Mesenchymal stem cell (in vitro differentiated cells and primary cell): ENCODE data around the gene NPHP4.

ENCODE experiments used
- DNase-seq: peaks from one replicate; pipeline ENCODE4 v3.0.0-alpha.2; 2013
- H2AFZ ChIP-seq: one replicate; pipeline ENCODE4 v1.6.1; 2013; ENCODE audit warnings: low read depth, mild to moderate bottlenecking, control low read depth, inconsistent platforms, low read length, moderate library complexity
- H2AK5ac ChIP-seq: 2 replicates; pipeline ENCODE4 v1.6.1; 2013; ENCODE audit warnings: low read length, moderate library complexity, mild to moderate bottlenecking, inconsistent platforms; ENCODE audit not compliant: severe bottlenecking
- H2BK120ac ChIP-seq: one replicate; pipeline ENCODE4 v1.6.1; 2013; ENCODE audit warnings: low read depth, mild to moderate bottlenecking, inconsistent platforms, low read length, moderate library complexity
- H2BK12ac ChIP-seq, 2 experiments: one replicate each; pipeline ENCODE4 v1.6.1; 2013; ENCODE audit warnings: inconsistent platforms in 2 of 2, low read length in 2 of 2, mild to moderate bottlenecking in 2 of 2, moderate library complexity in 2 of 2, control low read depth in 1 of 2
- H2BK15ac ChIP-seq: one replicate; pipeline ENCODE4 v1.6.1; 2013; ENCODE audit warnings: mild to moderate bottlenecking, low read depth, inconsistent platforms; ENCODE audit not compliant: poor library complexity, severe bottlenecking
- H2BK5ac ChIP-seq: 2 replicates; pipeline ENCODE4 v1.6.1; 2013; ENCODE audit warnings: low read depth, mild to moderate bottlenecking, low read length, control low read depth, inconsistent platforms; ENCODE audit not compliant: poor library complexity, severe bottlenecking
- H3K14ac ChIP-seq, 2 experiments: one replicate each; pipeline ENCODE4 v1.6.1; 2013; ENCODE audit warnings: inconsistent platforms in 2 of 2, low read length in 2 of 2, control low read depth in 1 of 2, mild to moderate bottlenecking in 1 of 2, moderate library complexity in 1 of 2
- H3K18ac ChIP-seq, 2 experiments: one replicate each; pipeline ENCODE4 v1.6.1; 2013; ENCODE audit warnings: inconsistent platforms in 2 of 2, low read length in 2 of 2, control low read depth in 1 of 2, low read depth in 1 of 2, mild to moderate bottlenecking in 1 of 2
- H3K23ac ChIP-seq, 2 experiments: one replicate each; pipeline ENCODE4 v1.6.1; 2013; ENCODE audit warnings: inconsistent platforms in 2 of 2, low read length in 2 of 2, mild to moderate bottlenecking in 2 of 2, moderate library complexity in 2 of 2, control low read depth in 1 of 2
- H3K27ac ChIP-seq: 2 replicates; pipeline ENCODE4 v1.5.1; 2013; ENCODE audit warnings: mild to moderate bottlenecking, moderate library complexity, low read length, control low read depth, inconsistent platforms; ENCODE audit not compliant: poor library complexity, severe bottlenecking
- H3K27me3 ChIP-seq, 2 experiments: 2 replicates each; pipeline versions ENCODE4 v1.6.1 to v1.7.0; 2013; ENCODE audit warnings: low read length in 2 of 2, mild to moderate bottlenecking in 2 of 2, moderate library complexity in 2 of 2, control low read depth in 1 of 2, inconsistent platforms in 1 of 2; ENCODE audit not compliant: control insufficient read depth in 1 of 2, insufficient read depth in 1 of 2
- H3K36me3 ChIP-seq, 2 experiments: 2 replicates each; pipeline versions ENCODE4 v1.6.1 to v1.7.0; 2013; ENCODE audit warnings: low read length in 2 of 2, control low read depth in 1 of 2, inconsistent platforms in 1 of 2, low read depth in 1 of 2, mild to moderate bottlenecking in 1 of 2; ENCODE audit not compliant: insufficient read depth in 2 of 2, control insufficient read depth in 1 of 2
- H3K4ac ChIP-seq, 2 experiments: one replicate each; pipeline ENCODE4 v1.6.1; 2013; ENCODE audit warnings: inconsistent platforms in 2 of 2, low read length in 2 of 2, mild to moderate bottlenecking in 2 of 2, moderate library complexity in 2 of 2, control low read depth in 1 of 2, low read depth in 1 of 2
- H3K4me1 ChIP-seq: 2 replicates; pipeline ENCODE4 v1.6.1; 2013; ENCODE audit warnings: low read depth, low read length, control low read depth; ENCODE audit not compliant: control insufficient read depth, insufficient read depth
- H3K4me2 ChIP-seq: 2 replicates; pipeline ENCODE4 v1.6.1; 2013; ENCODE audit warnings: low read length, mild to moderate bottlenecking, inconsistent platforms; ENCODE audit not compliant: poor library complexity, severe bottlenecking
- H3K4me3 ChIP-seq, 2 experiments: 2 replicates each; pipeline versions ENCODE4 v1.5.1 to v1.7.0; 2013; ENCODE audit warnings: low read length in 2 of 2, mild to moderate bottlenecking in 2 of 2, control low read depth in 1 of 2, low read depth in 1 of 2; ENCODE audit not compliant: insufficient read depth in 1 of 2
- H3K79me1 ChIP-seq: replicated peaks from 2 replicates; pipeline ENCODE4 v1.6.1; 2013; ENCODE audit warnings: mild to moderate bottlenecking, control low read depth, low read length, inconsistent platforms; ENCODE audit not compliant: poor library complexity, severe bottlenecking
- H3K9ac ChIP-seq: 2 replicates; pipeline ENCODE4 v1.7.0; 2013; ENCODE audit warnings: mild to moderate bottlenecking, low read length, moderate library complexity
- H3K9me3 ChIP-seq: 2 replicates; pipeline ENCODE4 v1.7.0; 2013; ENCODE audit warnings: mild to moderate bottlenecking, low read length; ENCODE audit not compliant: control insufficient read depth
- H4K8ac ChIP-seq: one replicate; pipeline ENCODE4 v1.6.1; 2013; ENCODE audit warnings: inconsistent platforms, mild to moderate bottlenecking, low read length, moderate library complexity
- H4K91ac ChIP-seq: one replicate; pipeline ENCODE4 v1.6.1; 2013; ENCODE audit warnings: mild to moderate bottlenecking, low read length, inconsistent platforms
- WGBS: methylation state at CpG from one replicate; pipeline ENCODE4 v1.1.7; 2013; ENCODE audit warnings: mixed read lengths; 5-methylcytosine and 5-hydroxymethylcytosine counted together

Gene NPHP4

GRCh38 chr1:5990913-5991312 is 1.3 kb downstream of the NPHP4 start:
- Histone ChIP-seq H3K4me1 (peaks cover 15% of the 10 kb centered on the region), H3K27ac (no peak overlapping the region), H4K8ac (no peak overlapping the region), H2AFZ (peak overlapping the region; percentile 58), H3K14ac (no peak overlapping the region), H3K4me2 (peak overlapping the region; percentile 86), H2AK5ac (no peak overlapping the region), H3K9me3 (no peaks in the 10 kb centered on the region), H3K9ac (peak overlapping the region; percentile 81), H2BK5ac (no peak overlapping the region), H3K4me3 (peak overlapping the region in 1 of 2 experiments; percentile 89), H3K27me3 (peaks cover 0 to 6% of the 10 kb centered on the region in 2 experiments), H3K4ac (no peak overlapping the region), H3K23ac (no peak overlapping the region), H3K79me1 (peaks cover 47% of the 10 kb centered on the region), H2BK15ac (no peak overlapping the region), H2BK12ac (no peak overlapping the region), H3K36me3 (peaks cover 0 to 9% of the 10 kb centered on the region in 2 experiments), H2BK120ac (no peak overlapping the region), H3K18ac (no peak overlapping the region), H4K91ac (no peak overlapping the region)
- no peak for DNase-seq
- 43% methylated on average over 8 of the region's 10 CpGs for WGBS

- H3K4ac ChIP-seq = no peak overlapping the region
- H4K91ac ChIP-seq = no peak overlapping the region
- peaks cover 15% of the 10 kb centered on the region for H3K4me1 ChIP-seq
- no peak overlapping the region for H2AK5ac ChIP-seq
- no peak overlapping the region for H4K8ac ChIP-seq
- no peak for DNase-seq
- no peak overlapping the region for H3K9ac ChIP-seq
- H3K4me2 ChIP-seq = no peak overlapping the region
- no peak overlapping the region for H2BK120ac ChIP-seq
- no peak overlapping the region for H2AFZ ChIP-seq
- H2BK15ac ChIP-seq = no peak overlapping the region
- H3K14ac ChIP-seq = no peak overlapping the region
- H3K18ac ChIP-seq = no peak overlapping the region
- H2BK12ac ChIP-seq = no peak overlapping the region
- no peak overlapping the region for H3K4me3 ChIP-seq
- peaks cover 4 to 12% of the 10 kb centered on the region in 2 experiments for H3K36me3 ChIP-seq
- H3K79me1 ChIP-seq = peaks cover 43% of the 10 kb centered on the region
- 94% methylated on average over 18 of the region's 18 CpGs for WGBS
- H3K9me3 ChIP-seq = no peaks in the 10 kb centered on the region
- no peak overlapping the region for H2BK5ac ChIP-seq
- peaks cover 0 to 6% of the 10 kb centered on the region in 2 experiments for H3K27me3 ChIP-seq
- H3K23ac ChIP-seq = peak overlapping the region in 1 of 2 experiments; percentile 83
- no peak overlapping the region for H3K27ac ChIP-seq
Observed at GRCh38 chr1:5989731-5990271, 2.4 kb downstream of the NPHP4 start.

GRCh38 chr1:5989286-5989605 is 3.0 kb downstream of the NPHP4 start:
- H2BK12ac ChIP-seq = no peak overlapping the region
- no peak overlapping the region for H2AK5ac ChIP-seq
- H3K4me1 ChIP-seq = peaks cover 15% of the 10 kb centered on the region
- H3K23ac ChIP-seq = no peak overlapping the region
- H2BK5ac ChIP-seq = no peak overlapping the region
- H4K8ac ChIP-seq = no peak overlapping the region
- peaks cover 42% of the 10 kb centered on the region for H3K79me1 ChIP-seq
- no peaks in the 10 kb centered on the region for H3K9me3 ChIP-seq
- H3K4me2 ChIP-seq = no peak overlapping the region
- no peak for DNase-seq
- H2BK15ac ChIP-seq = no peak overlapping the region
- no peak overlapping the region for H2BK120ac ChIP-seq
- no peak overlapping the region for H3K14ac ChIP-seq
- no peak overlapping the region for H2AFZ ChIP-seq
- H3K4ac ChIP-seq = no peak overlapping the region
- WGBS = 98% methylated on average over 5 of the region's 5 CpGs
- H3K27me3 ChIP-seq = peaks cover 0 to 6% of the 10 kb centered on the region in 2 experiments
- H3K27ac ChIP-seq = no peak overlapping the region
- peaks cover 8 to 14% of the 10 kb centered on the region in 2 experiments for H3K36me3 ChIP-seq
- no peak overlapping the region for H3K4me3 ChIP-seq
- H3K18ac ChIP-seq = no peak overlapping the region
- H4K91ac ChIP-seq = no peak overlapping the region
- no peak overlapping the region for H3K9ac ChIP-seq

- Histone ChIP-seq H3K4me2 (no peak overlapping the region), H3K18ac (no peak overlapping the region), H2AK5ac (no peak overlapping the region), H4K8ac (no peak overlapping the region), H2BK12ac (no peak overlapping the region), H3K9ac (no peak overlapping the region), H3K9me3 (no peaks in the 10 kb centered on the region), H3K27me3 (peaks cover 0 to 6% of the 10 kb centered on the region in 2 experiments), H2AFZ (no peak overlapping the region), H2BK120ac (no peak overlapping the region), H3K36me3 (peaks cover 8 to 14% of the 10 kb centered on the region in 2 experiments), H4K91ac (no peak overlapping the region), H2BK5ac (no peak overlapping the region), H3K4ac (no peak overlapping the region), H3K27ac (no peak overlapping the region), H3K14ac (no peak overlapping the region), H3K23ac (no peak overlapping the region), H3K4me3 (no peak overlapping the region), H3K4me1 (peaks cover 15% of the 10 kb centered on the region), H2BK15ac (no peak overlapping the region), H3K79me1 (peaks cover 39% of the 10 kb centered on the region)
- DNase-seq = no peak
- WGBS = 97% methylated on average over 14 of the region's 14 CpGs
Observed at GRCh38 chr1:5988596-5989285, 3.5 kb downstream of the NPHP4 start.
